ENCODE measurements around the gene KRT9.

DNA sequence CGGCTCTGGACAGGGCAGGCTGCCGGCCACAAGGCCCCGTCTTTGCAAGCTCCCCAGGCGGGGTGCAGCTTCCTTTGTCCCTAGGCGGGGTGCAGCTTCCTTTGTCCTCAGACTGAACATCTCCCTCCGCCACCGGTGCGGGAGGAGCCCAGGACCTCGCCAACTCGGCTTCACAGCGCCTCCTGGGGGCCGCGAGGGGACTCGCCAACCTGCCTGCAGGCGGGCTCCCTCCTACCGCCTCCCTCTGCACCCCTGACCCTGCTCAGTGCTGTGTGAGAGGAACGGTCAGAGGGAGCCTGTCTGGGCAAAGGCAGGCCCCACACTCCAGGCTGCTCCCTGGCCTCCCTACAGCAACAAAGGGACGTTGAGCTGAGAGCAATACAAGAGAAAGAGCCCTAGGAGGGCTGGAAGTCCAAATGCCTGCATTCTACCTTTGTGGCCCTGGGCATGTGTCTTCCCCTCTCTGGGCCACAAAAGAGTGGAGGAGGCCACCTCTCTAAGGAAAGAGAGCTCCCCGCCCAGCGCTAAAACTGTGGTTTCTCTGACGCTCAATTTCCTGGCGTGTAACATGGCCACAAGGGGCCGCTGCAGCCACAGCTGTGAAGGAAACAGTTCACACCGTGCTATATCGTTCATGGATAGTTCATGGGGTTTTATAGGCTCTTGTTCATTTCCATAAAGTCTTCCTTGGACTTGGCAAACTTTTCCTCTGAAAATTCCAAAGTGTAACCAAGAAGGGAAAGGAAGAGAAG is 22.8 kb downstream of the KRT9 start:
- TF ChIP-seq POLR2A (IDR thresholded peaks at IDR 0.05) = no peak
- TF ChIP-seq, protein P1, sequence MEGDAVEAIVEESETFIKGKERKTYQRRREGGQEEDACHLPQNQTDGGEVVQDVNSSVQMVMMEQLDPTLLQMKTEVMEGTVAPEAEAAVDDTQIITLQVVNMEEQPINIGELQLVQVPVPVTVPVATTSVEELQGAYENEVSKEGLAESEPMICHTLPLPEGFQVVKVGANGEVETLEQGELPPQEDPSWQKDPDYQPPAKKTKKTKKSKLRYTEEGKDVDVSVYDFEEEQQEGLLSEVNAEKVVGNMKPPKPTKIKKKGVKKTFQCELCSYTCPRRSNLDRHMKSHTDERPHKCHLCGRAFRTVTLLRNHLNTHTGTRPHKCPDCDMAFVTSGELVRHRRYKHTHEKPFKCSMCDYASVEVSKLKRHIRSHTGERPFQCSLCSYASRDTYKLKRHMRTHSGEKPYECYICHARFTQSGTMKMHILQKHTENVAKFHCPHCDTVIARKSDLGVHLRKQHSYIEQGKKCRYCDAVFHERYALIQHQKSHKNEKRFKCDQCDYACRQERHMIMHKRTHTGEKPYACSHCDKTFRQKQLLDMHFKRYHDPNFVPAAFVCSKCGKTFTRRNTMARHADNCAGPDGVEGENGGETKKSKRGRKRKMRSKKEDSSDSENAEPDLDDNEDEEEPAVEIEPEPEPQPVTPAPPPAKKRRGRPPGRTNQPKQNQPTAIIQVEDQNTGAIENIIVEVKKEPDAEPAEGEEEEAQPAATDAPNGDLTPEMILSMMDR (IDR thresholded peaks at IDR 0.05) = peak; percentile 72 to 83 (median 80)

Data from uterus (tissue), 2 donors.